ENCODE measurements around the gene PSMD3. TPM values are rescaled to one million over a fixed set of nuclear protein-coding genes. Genes with fewer than 3 reads are reported as not detected.

Gene PSMD3
- total RNA-seq, 2 experiments from 2014 or later: 193 to 197 TPM

- POLR2A ChIA-PET: interaction anchor here (0.6 kb wide), 1 partner anchor 14 kb away, joined by 3 read pairs; no protein-coding TSS in a partner anchor
- CTCF ChIA-PET: interaction anchor here (0.6 to 2.9 kb wide), 28 partner anchors 8 to 405 kb away, joined by 3 to 10 read pairs (median 4); partner anchors contain the start of genes CSF3 and MED24
Observed at GRCh38 chr17:40026816-40027613, 46.4 kb downstream of the PSMD3 start.

GRCh38 chr17:40027614-40028012 lies 47.0 kb downstream of the PSMD3 start:
- POLR2A ChIA-PET: no interaction called here
- CTCF ChIA-PET: interaction anchor here (0.6 to 2.9 kb wide), 18 partner anchors 8 to 257 kb away, joined by 3 to 10 read pairs (median 3); no protein-coding TSS in a partner anchor

GRCh38 chr17:40028595-40028994 lies 48.0 kb downstream of the PSMD3 start:
- CTCF ChIA-PET: interaction anchor here (1.6 to 2.9 kb wide), 2 partner anchors 46 to 58 kb away, joined by 8 to 10 read pairs; no protein-coding TSS in a partner anchor
- POLR2A ChIA-PET: no interaction called here

GRCh38 chr17:40031706-40032105 lies 51.1 kb downstream of the PSMD3 start:
- POLR2A ChIA-PET: no interaction called here
- CTCF ChIA-PET: no interaction called here

GRCh38 chr17:40032322-40033320 lies 52.0 kb downstream of the PSMD3 start:
- ChIA-PET CTCF (no interaction called here), POLR2A (interaction anchor here (0.5 kb wide), 1 partner anchor 173 kb away, joined by 5 read pairs; no protein-coding TSS in a partner anchor)

GRCh38 chr17:40033339-40033738 lies 52.7 kb downstream of the PSMD3 start:
- ChIA-PET CTCF (no interaction called here), POLR2A (no interaction called here)

- ChIA-PET POLR2A (no interaction called here), CTCF (interaction anchor here (0.8 to 1.9 kb wide), 4 partner anchors 7 to 52 kb away, joined by 3 to 5 read pairs (median 3); no protein-coding TSS in a partner anchor)
Observed at GRCh38 chr17:40034426-40035161, 54.0 kb downstream of the PSMD3 start.

GRCh38 chr17:40035162-40035559 lies 54.6 kb downstream of the PSMD3 start:
- CTCF ChIA-PET: interaction anchor here (0.8 to 1.9 kb wide), 5 partner anchors 8 to 51 kb away, joined by 3 to 5 read pairs (median 3); no protein-coding TSS in a partner anchor
- POLR2A ChIA-PET: no interaction called here

- POLR2A ChIA-PET: no interaction called here
- CTCF ChIA-PET: interaction anchor here (1.1 to 1.4 kb wide), 3 partner anchors 12 to 74 kb away, joined by 3 to 4 read pairs (median 3); no protein-coding TSS in a partner anchor
Observed at GRCh38 chr17:40038882-40039513, 58.4 kb downstream of the PSMD3 start.

- ChIA-PET CTCF (interaction anchor here (0.6 to 0.9 kb wide), 2 partner anchors 10 to 14 kb away, joined by 3 to 5 read pairs; no protein-coding TSS in a partner anchor), POLR2A (no interaction called here)
Observed at GRCh38 chr17:40041196-40041595, 60.6 kb downstream of the PSMD3 start.

Other genes with a start within 250 kb of the PSMD3 start
- gene GRB7, start 242.9 kb upstream of the PSMD3 start, total RNA-seq: not detected
- 10 to 100 TPM; 92.3 to 93.0 TPM for gene IKZF3, start 116.5 kb upstream of the PSMD3 start, total RNA-seq
- gene ZPBP2, start 112.6 kb upstream of the PSMD3 start, total RNA-seq: under 1 TPM; 0.42 to 0.44 TPM
- gene GSDMB, start 62.2 kb upstream of the PSMD3 start, total RNA-seq: 10 to 100 TPM; 12.0 to 13.4 TPM
- gene ORMDL3, start 53.2 kb upstream of the PSMD3 start, total RNA-seq: 10 to 100 TPM; 57.2 to 58.2 TPM
- not detected for gene LRRC3C, start 53.1 kb upstream of the PSMD3 start, total RNA-seq
- gene GSDMA, start 17.8 kb upstream of the PSMD3 start, total RNA-seq: under 1 TPM; 0.08 to 0.10 TPM
- not detected for gene CSF3, start 34.6 kb downstream of the PSMD3 start, total RNA-seq
- gene MED24, start 73.6 kb downstream of the PSMD3 start, total RNA-seq: 100 to 1,000 TPM; 115 to 121 TPM
- gene THRA, start 82.2 kb downstream of the PSMD3 start, total RNA-seq: 10 to 100 TPM; 11.6 to 12.6 TPM
- gene NR1D1, start 119.8 kb downstream of the PSMD3 start, total RNA-seq: 1 to 10 TPM; 7.7 to 8.3 TPM
- gene MSL1, start 141.2 kb downstream of the PSMD3 start, total RNA-seq: 10 to 100 TPM; 80.5 to 84.8 TPM
- gene CASC3, start 159.7 kb downstream of the PSMD3 start, total RNA-seq: 10 to 100 TPM; 87.3 to 89.1 TPM
- gene RAPGEFL1, start 196.7 kb downstream of the PSMD3 start, total RNA-seq: 1 to 10 TPM; 5.1 to 5.4 TPM
- gene WIPF2, start 238.5 kb downstream of the PSMD3 start, total RNA-seq: 10 to 100 TPM; 18.9 to 20.4 TPM

Measured in activated CD8-positive, alpha-beta memory T cell treated with anti-CD3 and anti-CD28 coated beads for 36 hours (primary cell).